KMS-11 (cell line): Measurements from ENCODE around the gene TMEM272.

Experiments
- H2AFZ ChIP-seq: fragments of 200-600 bp; sonication (generic); 2 replicates; pipeline ENCODE4 v1.6.1; 2016; ENCODE audit warnings: antibody characterized with exemption, mixed run types, low read depth
- H3K27ac ChIP-seq: fragments of 200-600 bp; sonication (generic); 2 replicates; pipeline ENCODE4 v1.6.1; 2016; ENCODE audit warnings: mild to moderate bottlenecking, mixed run types
- H3K27me3 ChIP-seq: fragments of 200-600 bp; sonication (generic); 2 replicates; pipeline ENCODE4 v1.6.1; 2017; ENCODE audit warnings: mild to moderate bottlenecking, low read depth, mixed run types, moderate library complexity; ENCODE audit not compliant: insufficient read depth
- H3K36me3 ChIP-seq: fragments of 200-600 bp; sonication (generic); 2 replicates; pipeline ENCODE4 v1.6.1; 2017; ENCODE audit warnings: mild to moderate bottlenecking, mixed run types; ENCODE audit not compliant: insufficient read depth
- H3K4me1 ChIP-seq: fragments of 200-600 bp; sonication (generic); 2 replicates; pipeline ENCODE4 v1.6.1; 2016; ENCODE audit warnings: mild to moderate bottlenecking, low read depth, mixed run types; ENCODE audit not compliant: poor library complexity, severe bottlenecking
- H3K4me2 ChIP-seq: fragments of 200-600 bp; sonication (generic); 2 replicates; pipeline ENCODE4 v1.7.0; 2016; ENCODE audit warnings: mild to moderate bottlenecking, mixed run types
- H3K4me3 ChIP-seq: fragments of 200-600 bp; sonication (generic); IDR thresholded peaks from 2 replicates; pipeline ENCODE4 v1.6.1; 2017; ENCODE audit warnings: low read depth, low read length, mixed read lengths; ENCODE audit not compliant: insufficient read depth
- H3K79me2 ChIP-seq: fragments of 200-600 bp; sonication (generic); 2 replicates; pipeline ENCODE4 v1.6.1; 2016; ENCODE audit warnings: low read depth, mixed run types; ENCODE audit not compliant: insufficient read depth
- H3K9ac ChIP-seq: fragments of 200-600 bp; sonication (generic); 2 replicates; pipeline ENCODE4 v1.6.1; 2016; ENCODE audit warnings: mild to moderate bottlenecking, mixed run types
- H4K20me1 ChIP-seq: fragments of 200-600 bp; sonication (generic); 2 replicates; pipeline ENCODE4 v1.6.1; 2016; ENCODE audit warnings: mild to moderate bottlenecking, mixed run types; ENCODE audit not compliant: insufficient read depth
- TF ChIP-seq, protein P1 (sequence below): fragments of 200-600 bp; sonication (generic); conservative IDR thresholded peaks from 2 replicates; pipeline ENCODE4 v1.6.1; 2017; ENCODE audit warnings: low read depth, mild to moderate bottlenecking, antibody characterized with exemption, low read length, moderate library complexity, mixed read lengths

Gene TMEM272

GRCh38 chr13:51870616-51871015, 25.6 kb upstream of the TMEM272 start:
- Histone ChIP-seq H3K79me2 (no peaks in the 10 kb centered on the region), H2AFZ (no peak overlapping the region)
- TF ChIP-seq, protein P1, sequence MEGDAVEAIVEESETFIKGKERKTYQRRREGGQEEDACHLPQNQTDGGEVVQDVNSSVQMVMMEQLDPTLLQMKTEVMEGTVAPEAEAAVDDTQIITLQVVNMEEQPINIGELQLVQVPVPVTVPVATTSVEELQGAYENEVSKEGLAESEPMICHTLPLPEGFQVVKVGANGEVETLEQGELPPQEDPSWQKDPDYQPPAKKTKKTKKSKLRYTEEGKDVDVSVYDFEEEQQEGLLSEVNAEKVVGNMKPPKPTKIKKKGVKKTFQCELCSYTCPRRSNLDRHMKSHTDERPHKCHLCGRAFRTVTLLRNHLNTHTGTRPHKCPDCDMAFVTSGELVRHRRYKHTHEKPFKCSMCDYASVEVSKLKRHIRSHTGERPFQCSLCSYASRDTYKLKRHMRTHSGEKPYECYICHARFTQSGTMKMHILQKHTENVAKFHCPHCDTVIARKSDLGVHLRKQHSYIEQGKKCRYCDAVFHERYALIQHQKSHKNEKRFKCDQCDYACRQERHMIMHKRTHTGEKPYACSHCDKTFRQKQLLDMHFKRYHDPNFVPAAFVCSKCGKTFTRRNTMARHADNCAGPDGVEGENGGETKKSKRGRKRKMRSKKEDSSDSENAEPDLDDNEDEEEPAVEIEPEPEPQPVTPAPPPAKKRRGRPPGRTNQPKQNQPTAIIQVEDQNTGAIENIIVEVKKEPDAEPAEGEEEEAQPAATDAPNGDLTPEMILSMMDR: no peak

DNA sequence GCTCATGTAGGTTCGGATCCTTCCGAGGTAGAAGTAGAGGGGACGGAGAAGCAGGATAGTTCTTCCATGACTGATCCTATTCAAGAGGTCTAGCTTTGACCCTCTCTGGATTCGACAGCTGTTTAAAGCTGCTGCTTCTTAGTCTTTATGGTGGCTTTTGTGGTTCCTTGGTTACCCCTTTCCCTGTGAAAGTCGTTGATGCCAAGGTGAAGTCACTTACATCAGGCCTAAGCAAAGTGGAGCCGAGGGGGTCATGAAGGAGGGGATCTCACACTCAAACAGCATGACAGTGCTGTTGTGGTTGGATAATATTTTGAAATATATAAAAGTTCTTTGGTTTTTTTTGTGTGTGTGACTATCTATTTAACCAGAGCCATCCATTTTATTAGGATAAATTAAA, 24.9 kb upstream of the TMEM272 start:
- Histone ChIP-seq H3K27ac (no peak overlapping the region), H3K27me3 (no peaks in the 10 kb centered on the region), H3K4me2 (no peak overlapping the region), H2AFZ (no peak overlapping the region), H3K4me3 (no peak overlapping the region), H3K4me1 (no peaks in the 10 kb centered on the region), H3K36me3 (no peaks in the 10 kb centered on the region), H4K20me1 (no peaks in the 10 kb centered on the region), H3K79me2 (no peaks in the 10 kb centered on the region), H3K9ac (no peak overlapping the region)
- TF ChIP-seq, protein P1: no peak

More at GRCh38 chr13:51870616-51871015, 25.6 kb upstream of the TMEM272 start:
- no peaks in the 10 kb centered on the region for H4K20me1 ChIP-seq
- H3K4me3 ChIP-seq: no peak overlapping the region
- H3K4me1 ChIP-seq: no peaks in the 10 kb centered on the region
- H3K27ac ChIP-seq: no peak overlapping the region
- no peak overlapping the region for H3K4me2 ChIP-seq
- no peaks in the 10 kb centered on the region for H3K27me3 ChIP-seq
- H3K36me3 ChIP-seq: no peaks in the 10 kb centered on the region
- H3K9ac ChIP-seq: no peak overlapping the region

GRCh38 chr13:51867062-51867461, 22.1 kb upstream of the TMEM272 start:
- H2AFZ ChIP-seq: no peak overlapping the region
- H3K79me2 ChIP-seq: no peaks in the 10 kb centered on the region
- H3K27ac ChIP-seq: no peak overlapping the region
- no peak overlapping the region for H3K4me3 ChIP-seq
- no peak overlapping the region for H3K4me2 ChIP-seq
- H4K20me1 ChIP-seq: no peaks in the 10 kb centered on the region
- no peak overlapping the region for H3K9ac ChIP-seq
- H3K4me1 ChIP-seq: no peaks in the 10 kb centered on the region
- H3K36me3 ChIP-seq: no peaks in the 10 kb centered on the region
- TF ChIP-seq, protein P1: no peak
- no peaks in the 10 kb centered on the region for H3K27me3 ChIP-seq

DNA sequence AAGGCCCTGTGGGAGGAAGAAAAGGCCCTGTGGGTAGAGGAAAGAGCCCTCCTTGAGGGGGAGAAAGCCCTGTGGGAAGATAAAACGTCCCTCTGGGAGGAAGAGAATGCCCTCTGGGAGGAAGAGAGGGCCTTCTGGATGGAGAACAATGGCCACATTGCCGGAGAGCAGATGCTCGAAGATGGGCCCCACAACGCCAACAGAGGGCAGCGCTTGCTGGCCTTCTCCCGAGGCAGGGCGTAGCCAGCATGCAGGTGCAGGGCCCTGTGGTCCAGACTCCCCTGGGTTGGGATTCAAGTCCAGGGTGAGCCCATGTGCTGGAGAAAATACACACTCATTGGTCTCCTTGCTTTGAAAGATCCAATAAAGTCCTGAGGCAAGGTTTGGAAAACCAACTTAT, 20.9 kb upstream of the TMEM272 start:
- no peak overlapping the region for H3K4me2 ChIP-seq
- H3K79me2 ChIP-seq: no peaks in the 10 kb centered on the region
- no peak overlapping the region for H3K9ac ChIP-seq
- H3K4me1 ChIP-seq: no peaks in the 10 kb centered on the region
- H2AFZ ChIP-seq: no peak overlapping the region
- H3K27me3 ChIP-seq: no peaks in the 10 kb centered on the region
- H3K27ac ChIP-seq: no peak overlapping the region
- H3K36me3 ChIP-seq: no peaks in the 10 kb centered on the region
- H4K20me1 ChIP-seq: no peaks in the 10 kb centered on the region
- TF ChIP-seq, protein P1: no peak
- H3K4me3 ChIP-seq: no peak overlapping the region

DNA sequence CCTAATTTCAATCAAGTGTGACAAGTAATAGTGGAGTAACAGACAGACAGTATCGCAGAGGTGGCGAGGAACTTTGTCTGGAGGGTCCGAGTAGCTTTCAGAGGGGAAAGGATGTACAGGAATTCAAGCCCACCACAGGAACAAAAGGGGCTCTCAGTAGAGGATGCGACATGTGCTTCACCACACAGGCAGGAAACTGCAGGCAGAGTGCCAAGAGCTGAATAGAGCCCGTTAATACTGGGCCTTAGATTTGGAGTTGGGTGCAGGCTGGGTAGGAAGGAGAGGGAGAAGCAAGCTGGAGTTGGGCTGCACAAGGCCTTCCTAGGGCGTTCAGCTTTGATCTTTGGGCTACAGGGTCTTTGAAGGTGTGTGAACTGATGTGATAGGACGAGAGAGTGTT, 18.0 kb upstream of the TMEM272 start:
- TF ChIP-seq, protein P1: no peak
- no peak overlapping the region for H3K4me3 ChIP-seq
- H3K36me3 ChIP-seq: no peaks in the 10 kb centered on the region
- no peak overlapping the region for H2AFZ ChIP-seq
- H3K9ac ChIP-seq: no peak overlapping the region
- H3K79me2 ChIP-seq: no peaks in the 10 kb centered on the region
- H3K4me2 ChIP-seq: no peak overlapping the region
- H4K20me1 ChIP-seq: no peaks in the 10 kb centered on the region
- no peak overlapping the region for H3K27ac ChIP-seq
- no peaks in the 10 kb centered on the region for H3K27me3 ChIP-seq
- H3K4me1 ChIP-seq: no peaks in the 10 kb centered on the region
